Stimulated activated CD8-positive, alpha-beta memory T cell treated with anti-CD3 and anti-CD28 coated beads, Interleukin-2, amount 100 ng/mL, for 48 hours (primary cell): ENCODE measurements around the gene EFEMP2.

Experiments used
- DNase-seq, 2 donors: peaks; one replicate each; pipeline ENCODE4 v3.0.0-alpha.2; 2020; ENCODE audit warnings: low read depth in 2 of 2

EFEMP2 gene

GRCh38 chr11:65885231-65885630, 12.6 kb upstream of the EFEMP2 start:
- no peak for DNase-seq

- DNase-seq, result peak; percentile 71 to 73
Observed at GRCh38 chr11:65884716-65885092, 12.1 kb upstream of the EFEMP2 start.

DNA sequence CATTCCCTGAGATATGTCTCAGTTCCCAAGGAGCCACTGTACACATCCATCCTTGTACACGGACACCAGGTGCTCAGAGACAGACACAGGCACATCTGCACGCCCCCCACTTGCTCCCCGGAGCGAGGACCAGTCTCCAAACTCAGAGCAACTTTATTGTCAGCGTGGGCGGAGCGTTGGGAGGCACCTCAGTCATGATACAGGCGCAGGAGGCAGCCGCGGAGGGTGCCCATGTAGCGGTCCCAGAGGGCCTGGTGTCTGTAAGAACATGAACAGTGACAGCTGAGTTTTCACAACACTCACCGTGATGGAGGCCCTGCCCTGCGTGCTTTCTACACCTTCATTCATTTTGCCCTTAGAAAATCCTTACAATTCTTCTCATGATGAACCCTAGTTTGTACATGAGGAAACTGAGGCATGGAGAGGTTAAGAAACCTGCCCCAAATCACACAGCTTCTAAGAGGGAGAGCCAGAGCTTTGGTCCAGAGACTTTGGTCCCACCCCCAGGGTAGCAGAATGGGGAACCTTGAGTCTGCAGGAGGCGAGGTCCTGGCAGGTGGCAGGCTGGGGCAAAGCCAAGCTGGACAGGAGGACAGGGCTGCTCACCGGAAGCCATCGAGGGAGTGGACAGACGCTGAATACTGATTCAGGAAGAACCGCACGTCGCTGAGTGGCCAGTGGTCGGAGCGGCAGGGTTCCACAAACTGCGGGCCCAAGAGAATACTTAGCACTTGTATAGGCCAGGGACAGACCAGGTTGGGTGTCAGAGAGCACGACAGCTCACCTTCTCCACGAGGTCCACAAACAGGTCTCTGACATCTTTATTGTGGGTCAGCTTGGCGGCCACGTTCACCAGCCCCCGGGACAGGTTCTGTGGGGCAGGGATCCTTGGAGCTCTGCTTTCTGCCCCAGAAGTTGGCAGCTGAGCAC, 11.5 kb upstream of the EFEMP2 start:
- DNase-seq, result no peak

DNA sequence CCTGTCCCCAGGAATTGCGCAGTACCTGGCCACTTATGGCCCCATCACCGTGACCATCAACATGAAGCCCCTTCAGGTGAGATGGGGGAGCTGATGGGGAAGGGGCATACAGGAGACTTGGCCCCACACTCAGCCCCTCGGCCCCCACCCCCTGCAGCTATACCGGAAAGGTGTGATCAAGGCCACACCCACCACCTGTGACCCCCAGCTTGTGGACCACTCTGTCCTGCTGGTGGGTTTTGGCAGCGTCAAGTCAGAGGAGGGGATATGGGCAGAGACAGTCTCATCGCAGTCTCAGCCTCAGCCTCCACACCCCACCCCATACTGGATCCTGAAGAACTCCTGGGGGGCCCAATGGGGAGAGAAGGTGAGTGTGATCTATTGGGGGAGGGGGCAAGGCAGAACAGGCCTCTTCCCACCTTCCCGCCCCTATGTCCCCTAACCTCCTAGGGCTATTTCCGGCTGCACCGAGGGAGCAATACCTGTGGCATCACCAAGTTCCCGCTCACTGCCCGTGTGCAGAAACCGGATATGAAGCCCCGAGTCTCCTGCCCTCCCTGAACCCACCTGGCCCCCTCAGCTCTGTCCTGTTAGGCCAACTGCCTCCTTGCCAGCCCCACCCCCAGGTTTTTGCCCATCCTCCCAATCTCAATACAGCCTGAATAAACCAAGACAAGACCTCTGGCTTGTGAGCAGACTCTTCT, 10.6 kb upstream of the EFEMP2 start:
- DNase-seq, result no peak

- DNase-seq, result no peak
Observed at GRCh38 chr11:65882120-65883057, 9.8 kb upstream of the EFEMP2 start.

DNA sequence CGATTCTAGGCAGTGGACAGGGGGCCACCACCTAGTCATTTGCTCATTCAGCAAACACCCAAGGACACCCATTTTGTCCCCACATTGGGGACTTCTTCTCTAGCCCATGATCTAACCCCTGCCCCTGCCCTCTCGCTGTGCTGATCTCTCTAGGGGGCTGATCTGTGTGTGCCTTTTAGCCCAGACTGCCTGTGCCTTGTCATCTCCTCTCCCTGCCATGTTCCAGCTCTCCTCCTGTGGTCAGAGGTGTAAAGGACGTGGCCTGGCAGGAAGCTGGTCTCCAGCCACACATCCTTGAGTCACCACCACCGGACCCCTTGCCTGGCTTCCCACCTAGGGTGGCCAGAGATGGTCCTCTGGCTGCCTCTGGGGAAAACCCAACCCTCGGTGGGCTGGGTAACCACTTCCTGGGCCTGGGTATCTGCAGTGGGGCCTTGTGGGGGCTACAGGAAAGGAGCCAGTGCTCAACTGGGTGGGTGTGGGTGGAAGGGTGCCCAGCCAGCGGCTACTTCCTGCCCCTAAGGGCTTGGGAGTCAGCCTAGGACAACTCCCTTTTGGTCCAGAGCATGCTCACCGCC, 8.3 kb upstream of the EFEMP2 start:
- DNase-seq, result no peak

DNA sequence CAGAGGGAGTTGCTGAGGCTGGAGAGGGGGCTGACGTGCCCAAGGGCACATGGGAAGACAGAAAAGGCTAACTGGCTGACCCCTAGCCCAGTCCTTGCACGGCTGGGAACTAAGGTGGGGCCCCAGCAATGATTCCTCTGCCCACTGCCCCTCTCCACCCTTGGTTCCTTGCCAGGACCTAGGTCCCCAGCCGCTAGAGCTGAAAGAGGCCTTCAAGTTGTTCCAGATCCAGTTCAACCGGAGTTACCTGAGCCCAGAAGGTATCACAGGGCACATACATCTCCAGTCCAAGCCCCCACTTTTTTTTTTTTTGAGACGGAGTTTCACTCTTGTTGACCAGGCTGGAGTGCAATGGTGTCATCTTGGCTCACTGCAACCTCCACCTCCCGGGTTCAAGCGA, 7.4 kb upstream of the EFEMP2 start:
- no peak for DNase-seq

DNA sequence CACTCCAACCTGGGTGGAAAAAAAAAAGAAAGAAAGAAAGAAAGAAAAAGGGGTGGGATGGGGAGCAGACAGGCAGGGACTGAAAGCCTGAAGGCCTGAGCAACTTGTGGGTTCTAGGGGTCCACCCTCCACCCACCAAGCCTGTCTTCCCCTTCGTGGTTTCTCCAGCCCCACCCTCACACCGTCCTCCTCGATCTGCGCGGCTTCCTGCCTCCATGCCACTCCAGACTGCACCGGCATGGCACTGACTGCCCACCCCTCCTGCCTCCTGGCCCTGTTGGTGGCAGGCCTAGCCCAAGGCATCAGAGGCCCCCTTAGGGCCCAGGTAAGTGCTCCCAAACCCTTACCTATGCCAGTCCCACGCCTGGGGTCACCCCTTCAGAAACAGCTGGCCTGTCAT, 7.0 kb upstream of the EFEMP2 start, which contains the start of gene CTSW:
CTSW (plus strand) TSS at position 221 of the 400 bp plus-strand sequence; CDS start at position 239, 18 bp downstream.
- no peak for DNase-seq

DNA sequence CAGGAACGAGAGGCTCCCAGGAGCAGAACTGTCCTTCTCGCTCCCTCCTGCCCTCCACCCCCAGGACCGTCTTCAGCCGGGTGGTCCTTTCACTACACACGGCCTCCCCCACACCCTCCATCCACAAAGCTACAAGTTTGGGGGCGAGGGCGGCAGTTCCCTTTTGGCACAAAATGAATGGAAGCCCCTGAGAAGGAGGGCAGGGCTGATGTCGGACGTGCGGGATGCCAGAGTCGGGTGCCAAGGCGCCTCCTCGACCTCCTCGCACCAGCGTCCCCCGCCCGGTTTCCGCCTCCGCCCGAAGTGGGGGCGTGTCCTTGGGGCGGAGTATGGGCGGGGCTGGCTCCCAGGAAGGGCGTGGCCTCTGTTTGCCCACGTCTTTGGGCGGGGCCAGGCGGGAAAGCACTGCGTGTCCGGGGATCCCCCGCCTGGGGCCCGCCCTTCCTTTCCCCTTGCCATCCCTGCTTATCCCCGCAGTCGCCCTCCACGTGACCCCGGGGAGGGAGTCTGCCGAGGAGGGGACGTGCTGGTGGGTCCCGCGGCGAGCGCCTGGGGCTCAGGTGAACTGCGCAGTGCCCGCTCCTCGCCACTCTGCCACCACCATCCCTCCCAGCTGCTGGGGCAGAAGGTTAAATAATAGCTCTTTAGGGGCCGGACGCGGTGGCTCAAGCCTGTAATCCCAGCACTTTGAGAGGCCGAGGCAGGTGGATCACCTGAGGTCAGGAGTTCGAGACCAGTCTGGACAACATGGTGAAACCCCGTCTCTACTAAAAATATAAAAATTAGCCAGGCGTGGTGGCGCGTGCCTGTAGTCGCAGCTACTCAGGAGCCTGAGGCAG, 937 bp upstream of the EFEMP2 start:
- DNase-seq, result peak; percentile 94 to 95

DNA sequence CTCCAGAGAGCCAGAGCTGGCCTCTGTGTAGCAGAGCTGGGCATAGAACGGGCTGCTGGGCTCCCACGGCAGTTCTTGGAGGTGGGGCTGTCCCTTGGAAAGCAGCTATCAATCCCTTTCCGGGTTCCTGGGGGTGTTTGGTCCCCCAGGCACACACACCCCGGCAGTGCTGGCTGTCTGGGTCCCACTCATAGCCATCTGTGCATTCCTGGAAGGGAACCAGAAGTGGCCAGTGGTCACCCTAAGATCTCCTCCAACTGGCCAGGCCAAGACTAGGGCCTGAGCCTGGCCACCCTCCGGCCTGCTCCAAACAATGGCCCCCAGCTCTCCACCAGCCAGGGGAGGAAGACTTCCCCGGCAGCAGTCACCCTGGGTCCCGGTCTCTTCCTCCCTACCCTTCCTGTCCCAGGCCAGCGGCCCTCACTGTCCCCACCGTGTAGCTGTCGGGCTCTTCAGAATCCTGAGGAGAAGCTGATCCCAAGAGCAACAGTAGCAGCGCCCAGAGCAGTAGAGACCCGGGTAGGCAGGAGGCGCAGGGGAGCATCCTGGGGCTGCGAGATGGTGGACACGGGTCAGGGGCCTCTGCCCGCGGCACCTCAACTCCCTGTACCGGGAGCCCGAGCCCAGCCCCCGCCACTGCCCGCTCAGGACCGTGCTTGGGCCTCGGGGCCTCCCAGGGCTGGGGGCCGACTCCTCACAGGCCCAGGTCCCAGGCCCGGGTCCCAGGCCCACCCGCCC, 620 bp downstream of the EFEMP2 start:
- DNase-seq, result no peak

- DNase-seq, result no peak
Observed at GRCh38 chr11:65870706-65871681, 1.6 kb downstream of the EFEMP2 start.

- no peak for DNase-seq
Observed at GRCh38 chr11:65870307-65870658, 2.3 kb downstream of the EFEMP2 start.

DNA sequence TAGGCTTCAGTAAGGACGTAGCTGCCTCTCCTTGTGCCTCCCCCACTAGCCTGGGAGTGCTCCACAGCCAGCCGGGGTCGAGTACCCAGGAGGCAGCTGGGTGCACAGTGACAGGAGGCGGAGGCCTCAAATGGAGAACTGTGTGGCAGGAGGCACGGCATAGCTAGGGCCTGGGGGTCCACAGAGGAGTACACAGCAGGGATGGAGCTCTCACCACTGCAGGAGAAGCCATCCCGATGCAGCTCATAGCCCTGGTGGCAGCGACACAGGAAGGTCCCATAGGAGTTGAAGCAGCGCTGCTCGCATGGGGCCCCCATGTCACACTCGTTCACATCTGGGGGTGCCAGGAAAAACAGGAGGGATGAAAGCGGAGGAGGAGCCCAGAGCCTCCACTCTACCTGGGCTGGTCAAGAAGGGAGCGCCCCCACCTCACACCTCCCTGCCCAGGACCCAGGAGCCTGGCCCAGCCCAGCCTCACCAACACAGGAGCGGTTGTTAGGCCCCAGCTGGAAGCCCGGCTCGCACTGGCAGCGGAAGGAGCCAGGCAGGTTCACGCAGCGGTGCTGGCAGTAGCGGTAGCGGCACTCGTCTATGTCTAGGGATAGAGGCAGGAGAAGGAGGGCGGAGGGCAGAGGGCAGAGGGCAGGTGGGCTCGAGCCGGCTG, 2.8 kb downstream of the EFEMP2 start:
- DNase-seq, result no peak

DNA sequence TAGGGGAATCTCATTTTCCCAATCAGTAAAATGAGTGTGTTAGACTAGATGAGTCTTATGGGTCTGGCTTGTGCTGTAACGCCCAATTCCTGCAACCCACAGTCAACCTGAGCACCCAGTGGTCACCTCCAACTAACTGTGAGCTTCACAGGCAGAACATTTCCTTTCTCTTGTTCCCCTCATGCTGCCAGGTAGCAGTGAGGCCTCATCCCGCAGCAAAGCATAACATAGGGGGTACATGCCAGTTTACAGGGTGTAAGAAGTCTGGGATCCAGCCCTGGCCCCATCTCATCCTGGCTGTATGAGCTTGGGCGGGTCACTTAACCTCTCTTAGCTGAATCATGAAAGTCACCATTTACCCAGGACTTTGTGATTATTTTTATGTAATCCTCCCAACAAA, 3.7 kb downstream of the EFEMP2 start:
- DNase-seq, result no peak

GRCh38 chr11:65868076-65868667, 4.4 kb downstream of the EFEMP2 start:
- no peak for DNase-seq

- DNase-seq, result no peak
Observed at GRCh38 chr11:65867284-65868071, 5.1 kb downstream of the EFEMP2 start.
